IMR-90 (cell line): ENCODE measurements around the gene ZNF688. TPM values are rescaled to one million over a fixed set of nuclear protein-coding genes. Genes with fewer than 3 reads are reported as not detected.
A peak's percentile ranks its signal among the peaks of the same experiment; 100 is the strongest.

Source experiments
- ATAC-seq: fragments of 200-7000 bp; cut with Tn5 transposase; 2 replicates; pipeline ENCODE4 v1.9.1; 2020; ENCODE audit warnings: low read depth, mild to moderate bottlenecking, moderate library complexity
- BruUV-seq: library from RNA; stranded (reverse); fragments of 400-500 nt; replicated peaks from 2 replicates; lab custom pipeline; 2021; lab: Mats Ljungman, UMichigan
- CTCF ChIA-PET: fragments of 300-600 bp; formaldehyde crosslinking; extraction: SDS; loops from one replicate; lab custom pipeline; 2021; ENCODE audit warnings: antibody characterized with exemption; lab: Yijun Ruan, JAX
- POLR2A ChIA-PET: fragments of 300-600 bp; sonication (Branson Sonifier 250); formaldehyde crosslinking; loops from one replicate; lab custom pipeline; 2022; ENCODE audit warnings: antibody characterized with exemption; ENCODE audit not compliant: unreplicated experiment; lab: Charles Lee
- DNase-seq: peaks from one replicate; pipeline ENCODE4 v3.0.0; 2013
- H2AFZ ChIP-seq: replicated peaks from 2 replicates; pipeline ENCODE3; 2013; ENCODE audit warnings: low read length, mild to moderate bottlenecking; ENCODE audit not compliant: poor library complexity
- H2AK5ac ChIP-seq: 2 replicates; pipeline ENCODE4 v1.6.1; 2013; ENCODE audit warnings: low read depth, low read length, inconsistent platforms
- H2AK9ac ChIP-seq: replicated peaks from 2 replicates; pipeline ENCODE3; 2013; ENCODE audit warnings: mild to moderate bottlenecking, low read depth, low read length, moderate library complexity; ENCODE audit not compliant: poor library complexity
- H2BK120ac ChIP-seq: 2 replicates; pipeline ENCODE4 v1.6.1; 2013; ENCODE audit warnings: low read depth, low read length, inconsistent platforms
- H2BK15ac ChIP-seq: 3 replicates; pipeline ENCODE4 v1.6.1; 2013; ENCODE audit warnings: low read depth, low read length, inconsistent platforms
- H2BK20ac ChIP-seq: 2 replicates; pipeline ENCODE4 v1.6.1; 2013; ENCODE audit warnings: low read depth, mild to moderate bottlenecking, inconsistent platforms, low read length, moderate library complexity
- H2BK5ac ChIP-seq: 2 replicates; pipeline ENCODE4 v1.6.1; 2013; ENCODE audit warnings: mild to moderate bottlenecking, low read depth, low read length, inconsistent platforms; ENCODE audit not compliant: poor library complexity, severe bottlenecking
- H3K14ac ChIP-seq: replicated peaks from 2 replicates; pipeline ENCODE4 v1.6.1; 2013; ENCODE audit warnings: low read depth, low read length, inconsistent platforms
- H3K18ac ChIP-seq: 2 replicates; pipeline ENCODE4 v1.6.1; 2013; ENCODE audit warnings: low read depth, low read length, control low read depth
- H3K23ac ChIP-seq: 2 replicates; pipeline ENCODE4 v1.6.1; 2013; ENCODE audit warnings: low read depth, low read length, inconsistent platforms
- H3K27ac ChIP-seq: 2 replicates; pipeline ENCODE4 v1.5.1; 2013; ENCODE audit warnings: mild to moderate bottlenecking, control low read depth, low read length; ENCODE audit not compliant: insufficient read depth
- H3K27me3 ChIP-seq: 2 replicates; pipeline ENCODE4 v1.6.1; 2013; ENCODE audit warnings: low read length; ENCODE audit not compliant: control insufficient read depth, insufficient read depth
- H3K36me3 ChIP-seq: 2 replicates; pipeline ENCODE4 v1.6.1; 2013; ENCODE audit warnings: low read length, mixed read lengths; ENCODE audit not compliant: control insufficient read depth, insufficient read depth
- H3K4ac ChIP-seq: 2 replicates; pipeline ENCODE4 v1.6.1; 2013; ENCODE audit warnings: low read depth, low read length, inconsistent platforms
- H3K4me1 ChIP-seq: 2 replicates; pipeline ENCODE4 v1.6.1; 2013; ENCODE audit warnings: low read length, mixed read lengths; ENCODE audit not compliant: control insufficient read depth, insufficient read depth
- H3K4me2 ChIP-seq: 2 replicates; pipeline ENCODE4 v1.6.1; 2013; ENCODE audit warnings: low read depth, mild to moderate bottlenecking, control low read depth, low read length, moderate library complexity
- H3K4me3 ChIP-seq: 2 replicates; pipeline ENCODE4 v1.5.1; 2013; ENCODE audit warnings: low read depth, mild to moderate bottlenecking, control low read depth, low read length, moderate library complexity; ENCODE audit not compliant: insufficient read depth
- H3K56ac ChIP-seq: 2 replicates; pipeline ENCODE4 v1.6.1; 2013; ENCODE audit warnings: low read length, inconsistent platforms; ENCODE audit not compliant: insufficient read depth; ENCODE audit errors: extremely low read depth
- H3K79me1 ChIP-seq, 2 experiments: 2 replicates each; pipeline ENCODE4 v1.6.1; 2013; ENCODE audit warnings: low read length in 2 of 2, inconsistent platforms in 1 of 2, low read depth in 1 of 2
- H3K9ac ChIP-seq: 2 replicates; pipeline ENCODE4 v1.6.1; 2013; ENCODE audit warnings: low read depth, low read length, control low read depth
- H3K9me1 ChIP-seq: 2 replicates; pipeline ENCODE4 v1.6.1; 2013; ENCODE audit warnings: low read length, inconsistent platforms; ENCODE audit not compliant: insufficient read depth
- H3K9me3 ChIP-seq: 2 replicates; pipeline ENCODE4 v1.6.1; 2013; ENCODE audit warnings: low read length; ENCODE audit not compliant: control insufficient read depth, insufficient read depth
- H4K20me1 ChIP-seq: 2 replicates; pipeline ENCODE4 v1.6.1; 2013; ENCODE audit warnings: low read length, inconsistent platforms; ENCODE audit not compliant: insufficient read depth
- H4K5ac ChIP-seq: 2 replicates; pipeline ENCODE4 v1.6.1; 2013; ENCODE audit warnings: mild to moderate bottlenecking, low read depth, low read length, control low read depth
- H4K8ac ChIP-seq, 2 experiments: 2 replicates each; pipeline ENCODE4 v1.6.1; 2013; ENCODE audit warnings: low read depth in 2 of 2, low read length in 2 of 2, control low read depth in 1 of 2, inconsistent platforms in 1 of 2
- H4K91ac ChIP-seq: 2 replicates; pipeline ENCODE4 v1.6.1; 2013; ENCODE audit warnings: low read depth, low read length, inconsistent platforms; ENCODE audit not compliant: insufficient read depth
- CEBPB ChIP-seq: IDR thresholded peaks from 2 replicates; pipeline ENCODE4 v1.6.1; 2012; ENCODE audit warnings: low read depth, low read length, improper control_type of control experiment
- CHD1 ChIP-seq: IDR thresholded peaks from 2 replicates; pipeline ENCODE4 v1.6.1; 2012; ENCODE audit warnings: low read depth, low read length, improper control_type of control experiment
- MAFK ChIP-seq: IDR thresholded peaks from 2 replicates; pipeline ENCODE4 v1.6.1; 2012; ENCODE audit warnings: low read depth, low read length, improper control_type of control experiment
- NFE2L2 ChIP-seq: fragments of 150-350 bp; IDR thresholded peaks from 2 replicates; pipeline ENCODE4 v1.6.1; 2016; ENCODE audit warnings: low read depth, mild to moderate bottlenecking, low read length
- POLR2A ChIP-seq: IDR thresholded peaks from 2 replicates; pipeline ENCODE4 v1.6.1; 2012; ENCODE audit warnings: mild to moderate bottlenecking, low read depth, low read length
- RAD21 ChIP-seq: IDR thresholded peaks from 2 replicates; pipeline ENCODE4 v1.6.1; 2012; ENCODE audit warnings: low read length, improper control_type of control experiment
- WGBS, 2 experiments: methylation state at CpG; one replicate each; pipeline versions ENCODE4 v1.1.5 to v1.1.7; 2013; ENCODE audit warnings: missing lambda C conversion rate in 2 of 2; ENCODE audit not compliant: insufficient read length in 1 of 2; ENCODE audit errors: extremely low coverage in 2 of 2; 5-methylcytosine and 5-hydroxymethylcytosine counted together
- dilution Hi-C: fragments of 300-500 bp; cut with HindIII; formaldehyde crosslinking; loops from one replicate; pipeline ENCODE4 v1.14.3; 2018; ENCODE audit warnings: low sequenced_read_pairs; ENCODE audit not compliant: unreplicated experiment
- in situ Hi-C: fragments of 300-500 bp; cut with MboI; formaldehyde crosslinking; loops from 3 replicates; pipeline ENCODE4 v1.14.3; 2019; ENCODE audit warnings: low sequenced_read_pairs, inconsistent platforms, mixed read lengths
- intact Hi-C: fragments of 100-400 bp; cut with micrococcal nuclease; formaldehyde crosslinking; loops from 2 replicates; pipeline ENCODE4 v1.10.0; 2022
- polyA plus RNA-seq, 3 experiments: library from polyadenylated mRNA; depleted of rRNA; stranded (reverse); fragments of >200 nt; gene quantifications; 2 replicates each; pipeline ENCODE4 v1.2.3, GENCODE V29; 2012; ENCODE audit warnings: low replicate concordance in 1 of 3
- total RNA-seq: library from RNA; depleted of rRNA; stranded (reverse); fragments of >200 nt; gene quantifications from 2 replicates; pipeline ENCODE4 v1.2.3, GENCODE V29; 2012
- TF ChIP-seq, protein P1 (sequence below): fragments of 150-350 bp; IDR thresholded peaks from 2 replicates; pipeline ENCODE4 v1.6.1; 2017; ENCODE audit warnings: mild to moderate bottlenecking, antibody characterized with exemption, low read length, low read depth
- TF ChIP-seq, protein P2 (sequence below): conservative IDR thresholded peaks from 2 replicates; pipeline ENCODE4 v1.5.1; 2012; ENCODE audit warnings: mild to moderate bottlenecking, low read depth, low read length, improper control_type of control experiment

Gene ZNF688
- total and polyA plus RNA-seq, 2 of the 4 experiments (the other 2 are of a cell fraction): 1.8 to 3.7 TPM

DNA sequence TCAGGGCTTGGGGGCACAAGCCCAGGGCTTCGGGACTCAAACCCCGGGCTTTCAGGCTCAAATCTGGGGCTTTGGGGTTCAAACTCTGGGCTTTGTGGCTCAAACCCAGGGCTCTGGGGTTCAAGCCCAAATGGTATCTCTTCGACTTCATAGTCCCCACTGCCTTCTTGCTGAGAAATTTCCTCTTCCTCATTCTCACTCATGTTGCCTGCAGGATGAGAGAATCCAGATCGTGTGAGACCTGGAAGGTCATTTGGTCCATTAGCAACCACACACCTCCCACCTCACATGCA, 45.7 kb downstream of the ZNF688 start:
- TF ChIP-seq NFE2L2: no peak
- TF ChIP-seq, protein P1, sequence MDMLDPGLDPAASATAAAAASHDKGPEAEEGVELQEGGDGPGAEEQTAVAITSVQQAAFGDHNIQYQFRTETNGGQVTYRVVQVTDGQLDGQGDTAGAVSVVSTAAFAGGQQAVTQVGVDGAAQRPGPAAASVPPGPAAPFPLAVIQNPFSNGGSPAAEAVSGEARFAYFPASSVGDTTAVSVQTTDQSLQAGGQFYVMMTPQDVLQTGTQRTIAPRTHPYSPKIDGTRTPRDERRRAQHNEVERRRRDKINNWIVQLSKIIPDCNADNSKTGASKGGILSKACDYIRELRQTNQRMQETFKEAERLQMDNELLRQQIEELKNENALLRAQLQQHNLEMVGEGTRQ: no peak
- no peak for TF ChIP-seq CHD1
- TF ChIP-seq, protein P2, sequence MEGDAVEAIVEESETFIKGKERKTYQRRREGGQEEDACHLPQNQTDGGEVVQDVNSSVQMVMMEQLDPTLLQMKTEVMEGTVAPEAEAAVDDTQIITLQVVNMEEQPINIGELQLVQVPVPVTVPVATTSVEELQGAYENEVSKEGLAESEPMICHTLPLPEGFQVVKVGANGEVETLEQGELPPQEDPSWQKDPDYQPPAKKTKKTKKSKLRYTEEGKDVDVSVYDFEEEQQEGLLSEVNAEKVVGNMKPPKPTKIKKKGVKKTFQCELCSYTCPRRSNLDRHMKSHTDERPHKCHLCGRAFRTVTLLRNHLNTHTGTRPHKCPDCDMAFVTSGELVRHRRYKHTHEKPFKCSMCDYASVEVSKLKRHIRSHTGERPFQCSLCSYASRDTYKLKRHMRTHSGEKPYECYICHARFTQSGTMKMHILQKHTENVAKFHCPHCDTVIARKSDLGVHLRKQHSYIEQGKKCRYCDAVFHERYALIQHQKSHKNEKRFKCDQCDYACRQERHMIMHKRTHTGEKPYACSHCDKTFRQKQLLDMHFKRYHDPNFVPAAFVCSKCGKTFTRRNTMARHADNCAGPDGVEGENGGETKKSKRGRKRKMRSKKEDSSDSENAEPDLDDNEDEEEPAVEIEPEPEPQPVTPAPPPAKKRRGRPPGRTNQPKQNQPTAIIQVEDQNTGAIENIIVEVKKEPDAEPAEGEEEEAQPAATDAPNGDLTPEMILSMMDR: no peak
- TF ChIP-seq POLR2A: no peak
- TF ChIP-seq CEBPB: no peak
- TF ChIP-seq RAD21: no peak
- no peak for TF ChIP-seq MAFK
- Histone ChIP-seq H4K91ac (no peak overlapping the region), H2AFZ (peak overlapping the region; percentile 95), H2BK20ac (no peak overlapping the region), H3K27me3 (no peaks in the 10 kb centered on the region), H3K9me1 (peaks cover 5% of the 10 kb centered on the region), H4K5ac (peak overlapping the region; percentile 59; the same call in 1 of the 2 replicates), H3K9me3 (no peaks in the 10 kb centered on the region), H3K4me2 (peak overlapping the region; percentile 76), H3K18ac (no peak overlapping the region), H3K14ac (peak overlapping the region; percentile 73; the same call in 1 of the 2 replicates), H2BK120ac (no peak overlapping the region), H4K8ac (peak overlapping the region; percentile 71 to 88; a peak in 3 of 4 replicates), H2AK5ac (peak overlapping the region; percentile 98), H3K23ac (peak overlapping the region; percentile 48; the same call in 1 of the 2 replicates), H3K9ac (peak overlapping the region; percentile 55), H2AK9ac (peak overlapping the region; percentile 96), H4K20me1 (no peaks in the 10 kb centered on the region; the same call in 1 of the 2 replicates), H3K36me3 (peaks cover 10% of the 10 kb centered on the region; the same call in 1 of the 2 replicates), H3K4me1 (peaks cover 5% of the 10 kb centered on the region), H3K56ac (no peak overlapping the region), H3K4ac (peak overlapping the region; percentile 84), H3K27ac (peak overlapping the region; percentile 56), H2BK15ac (no peak overlapping the region), H3K4me3 (peak overlapping the region; percentile 85), H2BK5ac (no peak overlapping the region), H3K79me1 (peaks cover 5 to 6% of the 10 kb centered on the region in 2 experiments; a peak in 3 of 4 replicates)
- intact Hi-C loops (loop anchor here (2.0 kb wide), 3 partner anchors 77 to 133 kb away; partner anchors contain the start of genes FBRS and PRR14), in situ Hi-C loops (no loop called here), dilution Hi-C loops (no loop called here)
- POLR2A ChIA-PET: no interaction called here
- ATAC-seq (no peak), DNase-seq (no peak)
- CTCF ChIA-PET: no interaction called here
- no TSS peak for BruUV-seq
- 74% methylated on average over 4 of the region's 4 CpGs; no CpG with 5 or more reads in 1 of the 2 experiments for WGBS, 2 experiments
